HEK293 (cell line): Measurements from ENCODE around the gene ZNF576.

Experiments used
- BCL11A ChIP-seq: fragments of 450-650 bp; formaldehyde crosslinking; IDR thresholded peaks from 2 replicates; pipeline ENCODE4 v1.5.1; 2016; ENCODE audit warnings: low read depth, missing biosample characterization, missing genetic modification characterization
- PRDM1 ChIP-seq: fragments of 450-650 bp; formaldehyde crosslinking; IDR thresholded peaks from 2 replicates; pipeline ENCODE4; 2016; ENCODE audit warnings: missing biosample characterization, missing genetic modification characterization
- TRIM28 ChIP-seq: IDR thresholded peaks from 2 replicates; pipeline ENCODE4 v1.6.1; 2011; ENCODE audit warnings: low read length, control low read depth, borderline replicate concordance
- YY1 ChIP-seq: fragments of 450-650 bp; formaldehyde crosslinking; IDR thresholded peaks from 2 replicates; pipeline ENCODE4 v1.5.1; 2018; ENCODE audit warnings: missing biosample characterization, missing genetic modification characterization
- ZBTB17 ChIP-seq: fragments of 450-650 bp; formaldehyde crosslinking; IDR thresholded peaks from 2 replicates; pipeline ENCODE4 v1.5.1; 2016; ENCODE audit warnings: missing biosample characterization, missing genetic modification characterization
- ZNF324 ChIP-seq: fragments of 450-650 bp; formaldehyde crosslinking; IDR thresholded peaks from 2 replicates; pipeline ENCODE4 v1.5.1; 2016; ENCODE audit warnings: missing biosample characterization, missing genetic modification characterization
- ZNF510 ChIP-seq: fragments of 450-650 bp; formaldehyde crosslinking; IDR thresholded peaks from 2 replicates; pipeline ENCODE4 v1.5.1; 2018; ENCODE audit warnings: mild to moderate bottlenecking, missing genetic modification characterization, missing biosample characterization; ENCODE audit not compliant: insufficient replicate concordance
- ZNF596 ChIP-seq: fragments of 450-650 bp; IDR thresholded peaks from 2 replicates; pipeline ENCODE4 v1.5.0; 2018; ENCODE audit warnings: missing biosample characterization, mild to moderate bottlenecking, missing genetic modification characterization, moderate library complexity
- ZNF654 ChIP-seq: fragments of 450-650 bp; formaldehyde crosslinking; IDR thresholded peaks from 2 replicates; pipeline ENCODE4 v1.5.1; 2016; ENCODE audit warnings: low read depth, missing biosample characterization, missing genetic modification characterization
- ZNF768 ChIP-seq: fragments of 450-650 bp; formaldehyde crosslinking; IDR thresholded peaks from 2 replicates; pipeline ENCODE4 v1.5.1; 2018; ENCODE audit warnings: missing biosample characterization, mild to moderate bottlenecking, missing genetic modification characterization
- ZNF776 ChIP-seq: fragments of 450-650 bp; formaldehyde crosslinking; IDR thresholded peaks from 2 replicates; pipeline ENCODE4 v1.5.0; 2017; ENCODE audit warnings: missing biosample characterization, missing genetic modification characterization, borderline replicate concordance
- TF ChIP-seq, protein P1 (sequence below): fragments of 450-650 bp; formaldehyde crosslinking; IDR thresholded peaks from 2 replicates; pipeline ENCODE4 v1.5.1; 2016; ENCODE audit warnings: missing biosample characterization, missing genetic modification characterization
- TF ChIP-seq, protein P2 (sequence below): fragments of 450-650 bp; formaldehyde crosslinking; IDR thresholded peaks from 2 replicates; pipeline ENCODE4 v1.5.1; 2017; ENCODE audit warnings: missing biosample characterization, missing genetic modification characterization

DNA sequence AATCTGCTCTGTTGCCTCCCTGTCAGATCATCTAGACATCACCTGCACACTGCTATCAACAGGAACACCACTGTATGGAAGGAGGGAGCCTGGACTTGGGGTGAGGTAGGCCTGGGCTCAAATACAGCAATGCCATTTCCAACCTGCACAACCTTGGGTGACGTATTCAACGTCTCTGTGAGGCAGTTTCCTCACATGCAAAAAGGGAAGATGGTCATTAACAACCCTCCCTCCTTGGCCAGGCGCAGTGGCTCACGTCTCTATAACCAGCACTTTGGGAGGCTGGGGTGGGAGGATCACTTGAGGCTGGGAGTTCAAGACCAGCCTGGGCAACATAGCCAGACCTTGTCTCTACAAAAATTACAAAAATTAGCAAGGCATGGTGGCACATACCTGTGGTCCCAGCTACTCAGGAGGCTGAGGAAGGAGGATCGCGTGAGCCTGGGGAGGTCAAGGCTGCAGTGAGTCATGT lies 34.1 kb upstream of the ZNF576 start:
- TF ChIP-seq, protein P1, sequence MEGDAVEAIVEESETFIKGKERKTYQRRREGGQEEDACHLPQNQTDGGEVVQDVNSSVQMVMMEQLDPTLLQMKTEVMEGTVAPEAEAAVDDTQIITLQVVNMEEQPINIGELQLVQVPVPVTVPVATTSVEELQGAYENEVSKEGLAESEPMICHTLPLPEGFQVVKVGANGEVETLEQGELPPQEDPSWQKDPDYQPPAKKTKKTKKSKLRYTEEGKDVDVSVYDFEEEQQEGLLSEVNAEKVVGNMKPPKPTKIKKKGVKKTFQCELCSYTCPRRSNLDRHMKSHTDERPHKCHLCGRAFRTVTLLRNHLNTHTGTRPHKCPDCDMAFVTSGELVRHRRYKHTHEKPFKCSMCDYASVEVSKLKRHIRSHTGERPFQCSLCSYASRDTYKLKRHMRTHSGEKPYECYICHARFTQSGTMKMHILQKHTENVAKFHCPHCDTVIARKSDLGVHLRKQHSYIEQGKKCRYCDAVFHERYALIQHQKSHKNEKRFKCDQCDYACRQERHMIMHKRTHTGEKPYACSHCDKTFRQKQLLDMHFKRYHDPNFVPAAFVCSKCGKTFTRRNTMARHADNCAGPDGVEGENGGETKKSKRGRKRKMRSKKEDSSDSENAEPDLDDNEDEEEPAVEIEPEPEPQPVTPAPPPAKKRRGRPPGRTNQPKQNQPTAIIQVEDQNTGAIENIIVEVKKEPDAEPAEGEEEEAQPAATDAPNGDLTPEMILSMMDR (tag by site-specific recombination): no peak
- TF ChIP-seq, protein P2, sequence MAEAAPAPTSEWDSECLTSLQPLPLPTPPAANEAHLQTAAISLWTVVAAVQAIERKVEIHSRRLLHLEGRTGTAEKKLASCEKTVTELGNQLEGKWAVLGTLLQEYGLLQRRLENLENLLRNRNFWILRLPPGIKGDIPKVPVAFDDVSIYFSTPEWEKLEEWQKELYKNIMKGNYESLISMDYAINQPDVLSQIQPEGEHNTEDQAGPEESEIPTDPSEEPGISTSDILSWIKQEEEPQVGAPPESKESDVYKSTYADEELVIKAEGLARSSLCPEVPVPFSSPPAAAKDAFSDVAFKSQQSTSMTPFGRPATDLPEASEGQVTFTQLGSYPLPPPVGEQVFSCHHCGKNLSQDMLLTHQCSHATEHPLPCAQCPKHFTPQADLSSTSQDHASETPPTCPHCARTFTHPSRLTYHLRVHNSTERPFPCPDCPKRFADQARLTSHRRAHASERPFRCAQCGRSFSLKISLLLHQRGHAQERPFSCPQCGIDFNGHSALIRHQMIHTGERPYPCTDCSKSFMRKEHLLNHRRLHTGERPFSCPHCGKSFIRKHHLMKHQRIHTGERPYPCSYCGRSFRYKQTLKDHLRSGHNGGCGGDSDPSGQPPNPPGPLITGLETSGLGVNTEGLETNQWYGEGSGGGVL (tag by site-specific recombination): no peak
- TF ChIP-seq TRIM28 (no peak), ZNF654 (tag by site-specific recombination) (no peak), BCL11A (tag by site-specific recombination) (no peak), ZNF776 (tag by site-specific recombination) (no peak), ZNF596 (tag by site-specific recombination) (no peak), ZNF324 (tag by site-specific recombination) (no peak), ZBTB17 (tag by site-specific recombination) (no peak), YY1 (tag by site-specific recombination) (no peak), ZNF768 (tag by site-specific recombination) (no peak), ZNF510 (no peak), PRDM1 (tag by site-specific recombination) (no peak)
